Osteoblast (primary cell): Measurements from ENCODE around the gene PDCD6IP. TPM values are rescaled to one million over a fixed set of nuclear protein-coding genes. Genes with fewer than 3 reads are reported as not detected.
A peak's percentile ranks its signal among the peaks of the same experiment; 100 is the strongest.
"Not testable (repeated sequence)": the region's sequence is repeated elsewhere in the genome, so short reads cannot be mapped to it uniquely, and the experiment has no call there.

Experiments used
- DNase-seq: peaks from one replicate; pipeline ENCODE4 v3.0.0; 2011; ENCODE audit warnings: low spot score, mixed read lengths; ENCODE audit not compliant: insufficient read length; ENCODE audit errors: missing footprints
- H2AFZ ChIP-seq: 2 replicates; pipeline ENCODE4 v1.6.0; 2011; ENCODE audit warnings: mild to moderate bottlenecking, low read length
- H3K27ac ChIP-seq: 2 replicates; pipeline ENCODE4 v1.5.1; 2011; ENCODE audit warnings: mild to moderate bottlenecking, low read depth, low read length, moderate library complexity
- H3K27me3 ChIP-seq: 2 replicates; pipeline ENCODE4 v1.6.0; 2012; ENCODE audit warnings: mild to moderate bottlenecking, control low read depth, inconsistent platforms, low read length, moderate library complexity; ENCODE audit not compliant: insufficient read depth
- H3K36me3 ChIP-seq: 2 replicates; pipeline ENCODE4 v1.5.1; 2011; ENCODE audit warnings: mild to moderate bottlenecking, low read length, control low read depth, moderate library complexity; ENCODE audit not compliant: insufficient read depth
- H3K4me1 ChIP-seq: 2 replicates; pipeline ENCODE4 v1.5.1; 2011; ENCODE audit warnings: mild to moderate bottlenecking, low read length, control low read depth, moderate library complexity; ENCODE audit not compliant: insufficient read depth
- H3K4me2 ChIP-seq: 2 replicates; pipeline ENCODE4 v1.6.0; 2011; ENCODE audit warnings: mild to moderate bottlenecking, low read length; ENCODE audit not compliant: insufficient read depth
- H3K4me3 ChIP-seq: fragments of 200-600 bp; sonication (generic); 3 replicates; pipeline ENCODE4 v1.5.1; 2012; ENCODE audit warnings: mild to moderate bottlenecking, low read length, inconsistent platforms; ENCODE audit not compliant: insufficient read depth
- H3K79me2 ChIP-seq: 2 replicates; pipeline ENCODE4 v1.6.0; 2012; ENCODE audit warnings: mild to moderate bottlenecking, low read length, control low read depth, inconsistent platforms; ENCODE audit not compliant: insufficient read depth
- H3K9me3 ChIP-seq: 2 replicates; pipeline ENCODE4 v1.5.1; 2011; ENCODE audit warnings: low read depth, low read length, control low read depth
- H4K20me1 ChIP-seq: 2 replicates; pipeline ENCODE4 v1.6.0; 2012; ENCODE audit warnings: mild to moderate bottlenecking, low read length, control low read depth; ENCODE audit not compliant: insufficient read depth
- CTCF ChIP-seq: IDR thresholded peaks from 2 replicates; pipeline ENCODE4 v1.5.1; 2011; ENCODE audit warnings: mild to moderate bottlenecking, low read depth, low read length, moderate library complexity; ENCODE audit errors: extremely low read depth
- total RNA-seq: library from RNA; depleted of rRNA; stranded (reverse); fragments of >200 nt; gene quantifications from 2 replicates; pipeline ENCODE4 v1.2.3, GENCODE V29; 2012

PDCD6IP gene
- total RNA-seq, 1 donor = 283 TPM

GRCh38 chr3:33839283-33839682 is 40.9 kb downstream of the PDCD6IP start:
- Histone ChIP-seq H3K9me3 (no peaks in the 10 kb centered on the region), H3K27me3 (no peaks in the 10 kb centered on the region), H3K4me2 (no peak overlapping the region), H3K4me1 (no peaks in the 10 kb centered on the region), H4K20me1 (no peaks in the 10 kb centered on the region), H3K79me2 (peaks cover 18% of the 10 kb centered on the region), H2AFZ (no peak overlapping the region), H3K27ac (no peak overlapping the region), H3K36me3 (peaks cover 28% of the 10 kb centered on the region), H3K4me3 (no peak overlapping the region)
- DNase-seq = no peak
- TF ChIP-seq CTCF = no peak

- Histone ChIP-seq H2AFZ (no peak overlapping the region), H3K9me3 (no peaks in the 10 kb centered on the region), H3K36me3 (peaks cover 31% of the 10 kb centered on the region), H3K27ac (no peak overlapping the region), H3K4me2 (no peak overlapping the region), H3K27me3 (no peaks in the 10 kb centered on the region), H4K20me1 (no peaks in the 10 kb centered on the region), H3K79me2 (peaks cover 13% of the 10 kb centered on the region), H3K4me1 (no peaks in the 10 kb centered on the region), H3K4me3 (no peak overlapping the region)
- DNase-seq = no peak
- no peak for TF ChIP-seq CTCF
These were observed 41.7 kb downstream of the PDCD6IP start for GRCh38 chr3:33840179-33840578.

- no peak overlapping the region for H3K27ac ChIP-seq
- H3K4me3 ChIP-seq = no peak overlapping the region
- no peaks in the 10 kb centered on the region for H3K9me3 ChIP-seq
- no peaks in the 10 kb centered on the region for H3K27me3 ChIP-seq
- TF ChIP-seq CTCF = no peak
- no peak for DNase-seq
- no peak overlapping the region for H2AFZ ChIP-seq
- H3K4me2 ChIP-seq = no peak overlapping the region
- H3K79me2 ChIP-seq = peaks cover 27% of the 10 kb centered on the region
- peaks cover 15% of the 10 kb centered on the region for H3K36me3 ChIP-seq
- H3K4me1 ChIP-seq = peaks cover 13% of the 10 kb centered on the region
- no peaks in the 10 kb centered on the region for H4K20me1 ChIP-seq
These were observed 50.4 kb downstream of the PDCD6IP start for GRCh38 chr3:33848624-33849347.

GRCh38 chr3:33850599-33850998 is 52.2 kb downstream of the PDCD6IP start:
- H4K20me1 ChIP-seq, H3K9me3 ChIP-seq, H3K36me3 ChIP-seq, H2AFZ ChIP-seq, H3K27me3 ChIP-seq, DNase-seq, H3K4me3 ChIP-seq, H3K27ac ChIP-seq: not testable (repeated sequence)
- peaks cover 21% of the 10 kb centered on the region for H3K4me1 ChIP-seq
- H3K4me2 ChIP-seq = peak overlapping the region; percentile 58
- peaks cover 27% of the 10 kb centered on the region for H3K79me2 ChIP-seq

- DNase-seq, H2AFZ ChIP-seq: not testable (repeated sequence)
- H3K27ac ChIP-seq = peak overlapping the region; percentile 60
These were observed 57.0 kb downstream of the PDCD6IP start for GRCh38 chr3:33855407-33855806.

More at GRCh38 chr3:33855407-33855806, 57.0 kb downstream of the PDCD6IP start:
- H3K27me3 ChIP-seq, H3K4me3 ChIP-seq, H4K20me1 ChIP-seq, H3K9me3 ChIP-seq: not testable (repeated sequence)
- Histone ChIP-seq H3K79me2 (peaks cover 10% of the 10 kb centered on the region), H3K36me3 (peaks cover 19% of the 10 kb centered on the region), H3K4me1 (peaks cover 18% of the 10 kb centered on the region), H3K4me2 (peak overlapping the region; percentile 28)
